Ascending aorta (tissue), 2 donors: ENCODE results near the gene LAMC1. TPM values are rescaled to one million over a fixed set of nuclear protein-coding genes. Genes with fewer than 3 reads are reported as not detected.

Source experiments
- DNase-seq, 2 donors: peaks; one replicate each; pipeline ENCODE4 v3.0.0-alpha.2; 2019; ENCODE audit warnings: low spot score in 2 of 2
- H3K27ac ChIP-seq, 2 donors: fragments of 200-600 bp; sonication (generic); one replicate each; pipeline ENCODE4 v1.5.1; 2016 to 2017; ENCODE audit warnings: mild to moderate bottlenecking in 1 of 2
- H3K27me3 ChIP-seq: fragments of 200-600 bp; sonication (generic); one replicate; pipeline ENCODE4 v1.5.1; 2017
- H3K36me3 ChIP-seq, 2 donors: fragments of 200-600 bp; sonication (generic); one replicate each; pipeline ENCODE4 v1.5.1; 2016
- H3K4me1 ChIP-seq, 2 donors: fragments of 200-600 bp; sonication (generic); one replicate each; pipeline ENCODE4 v1.5.1; 2016 to 2017; ENCODE audit warnings: mild to moderate bottlenecking in 1 of 2
- H3K4me3 ChIP-seq, 2 donors: fragments of 200-600 bp; sonication (generic); one replicate each; pipeline ENCODE4 v1.5.1; 2016 to 2017; ENCODE audit warnings: mild to moderate bottlenecking in 1 of 2
- H3K9me3 ChIP-seq, 2 donors: fragments of 200-600 bp; sonication (generic); one replicate each; pipeline ENCODE4 v1.5.1; 2016
- CTCF ChIP-seq, 3 experiments: fragments of 200-600 bp in 2 of 3; fragments of 450-650 bp in 1 of 3; sonication (generic) in 2 of 3; IDR thresholded peaks; one replicate each; pipeline ENCODE4 v1.5.1; 2016 to 2019; ENCODE audit warnings: antibody characterized with exemption in 3 of 3, mild to moderate bottlenecking in 1 of 3, moderate library complexity in 1 of 3
- intact Hi-C: fragments of 100-400 bp; cut with DNase I; formaldehyde crosslinking; loops from one replicate; pipeline ENCODE4 v1.15.1; 2023
- total RNA-seq: library from RNA; depleted of rRNA; stranded (reverse); fragments of >200 nt; gene quantifications from one replicate; pipeline ENCODE4 v1.1.0, GENCODE V29; 2016

The LAMC1 gene
- total RNA-seq = 166 TPM

DNA sequence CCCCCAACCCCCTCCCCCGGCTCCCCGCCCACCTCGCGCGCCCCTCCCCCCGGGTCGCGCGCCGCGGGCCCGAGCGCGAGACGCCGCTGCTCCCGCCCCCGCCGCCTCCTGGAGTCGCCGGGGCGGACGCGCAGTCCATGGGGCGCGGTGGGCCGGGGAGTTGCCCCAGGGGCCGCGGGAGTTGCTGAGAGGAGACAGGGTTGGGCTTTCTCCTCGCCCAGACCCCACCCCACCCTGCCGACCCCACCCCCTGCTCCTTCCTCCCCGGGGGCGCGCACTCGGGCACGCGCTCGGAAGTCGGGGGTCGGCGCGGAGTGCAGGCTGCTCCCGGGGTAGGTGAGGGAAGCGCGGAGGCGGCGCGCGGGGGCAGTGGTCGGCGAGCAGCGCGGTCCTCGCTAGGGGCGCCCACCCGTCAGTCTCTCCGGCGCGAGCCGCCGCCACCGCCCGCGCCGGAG, at the start of gene LAMC1:
Gene LAMC1 (plus strand): TSS at position 275 of the 455 bp plus-strand sequence. CDS start 297 bp downstream, outside the sequence.
- intact Hi-C loops = loop anchor here (2.0 to 10.0 kb wide), 6 partner anchors 54 to 612 kb away; partner anchors contain the start of genes ARPC5 and SMG7
- no peak for TF ChIP-seq CTCF (IDR thresholded peaks at IDR 0.05)

DNA sequence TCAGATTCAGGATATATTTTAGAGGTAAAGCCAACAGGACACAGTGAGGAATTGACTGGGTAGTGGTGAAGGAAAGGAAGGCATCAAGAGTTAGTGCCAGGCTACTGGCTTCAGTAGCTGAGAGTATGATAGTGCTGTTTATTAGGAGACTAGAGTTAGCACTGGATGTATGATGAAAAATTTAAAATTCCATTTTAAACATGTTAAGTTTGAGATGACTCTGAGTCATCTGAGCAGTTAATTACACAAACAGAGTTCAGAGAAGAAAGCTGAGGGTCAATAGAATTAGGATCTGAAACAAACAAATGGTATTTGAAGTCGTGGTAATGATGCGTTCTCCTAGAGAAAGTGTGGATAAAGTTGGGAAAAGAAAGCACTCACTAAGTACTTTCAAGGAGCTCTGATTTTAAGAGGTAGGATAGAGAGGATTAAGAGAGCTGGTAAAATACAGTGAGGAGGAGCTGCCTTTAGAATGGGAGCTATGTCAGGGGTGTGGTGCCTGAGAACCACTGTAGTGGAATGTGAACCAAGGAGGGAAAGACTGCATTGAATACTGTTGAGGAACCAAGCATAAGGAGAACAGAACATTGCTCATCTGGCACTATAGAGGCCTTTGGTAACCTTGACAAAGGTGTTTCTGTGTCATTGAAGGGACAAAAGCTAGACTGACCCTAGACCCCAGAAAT, 48.6 kb upstream of the LAMC1 start:
- Histone ChIP-seq H3K36me3 (no peaks in the 10 kb centered on the region), H3K4me1 (no peaks in the 10 kb centered on the region)
- intact Hi-C loops = no loop called here

More for the DNA sequence above, at the start of gene LAMC1:
- Histone ChIP-seq H3K27me3 (no peaks in the 10 kb centered on the region), H3K36me3 (no peaks in the 10 kb centered on the region), H3K4me1 (peaks cover 0 to 15% of the 10 kb centered on the region in 2 donors), H3K4me3 (peak within 1 kb of the TSS; percentile 87 to 100), H3K27ac (peak within 1 kb of the TSS; percentile 100), H3K9me3 (no peaks in the 10 kb centered on the region)
- peak in 1 of 2 donors; percentile 79 for DNase-seq

GRCh38 chr1:182977480-182977879, 45.7 kb upstream of the LAMC1 start:
- no peaks in the 10 kb centered on the region for H3K4me1 ChIP-seq
- intact Hi-C loops = no loop called here
- H3K27me3 ChIP-seq = no peaks in the 10 kb centered on the region
- no peak overlapping the region for H3K27ac ChIP-seq
- no peak overlapping the region for H3K4me3 ChIP-seq
- no peaks in the 10 kb centered on the region for H3K9me3 ChIP-seq
- no peak for DNase-seq
- no peak for TF ChIP-seq CTCF (IDR thresholded peaks at IDR 0.05)
- no peaks in the 10 kb centered on the region for H3K36me3 ChIP-seq

More for the DNA sequence above, 48.6 kb upstream of the LAMC1 start:
- Histone ChIP-seq H3K4me3 (no peak overlapping the region), H3K27me3 (no peaks in the 10 kb centered on the region), H3K27ac (no peak overlapping the region), H3K9me3 (no peaks in the 10 kb centered on the region)
- TF ChIP-seq CTCF (IDR thresholded peaks at IDR 0.05) = no peak
- DNase-seq = no peak

- Histone ChIP-seq H3K4me1 (no peaks in the 10 kb centered on the region), H3K9me3 (no peaks in the 10 kb centered on the region), H3K27me3 (no peaks in the 10 kb centered on the region), H3K4me3 (no peak overlapping the region), H3K36me3 (no peaks in the 10 kb centered on the region), H3K27ac (no peak overlapping the region)
- TF ChIP-seq CTCF (IDR thresholded peaks at IDR 0.05) = no peak
- intact Hi-C loops = no loop called here
- DNase-seq = no peak
Measured at GRCh38 chr1:182978151-182978853, 44.9 kb upstream of the LAMC1 start.

DNA sequence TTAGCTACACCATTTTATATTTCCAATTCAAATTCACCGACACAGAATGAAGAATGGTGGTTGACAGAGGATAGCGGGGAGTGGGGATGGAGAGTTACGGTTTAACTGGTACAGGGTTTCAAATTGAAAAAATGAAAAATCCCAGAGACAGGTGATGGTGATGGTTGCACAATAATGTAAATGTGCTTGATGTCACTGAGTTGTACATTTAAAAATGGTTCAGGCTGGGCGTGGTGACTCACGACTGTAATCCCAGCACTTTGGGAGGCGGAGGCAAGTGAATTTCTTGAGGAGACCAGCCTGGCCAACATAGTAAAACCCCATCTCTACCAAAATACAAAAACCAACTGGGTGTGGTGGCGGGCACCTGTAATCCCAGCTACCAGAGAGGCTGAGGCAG, 39.1 kb upstream of the LAMC1 start:
- no peaks in the 10 kb centered on the region for H3K36me3 ChIP-seq
- intact Hi-C loops = no loop called here
- DNase-seq = no peak
- H3K27me3 ChIP-seq = no peaks in the 10 kb centered on the region
- no peak overlapping the region for H3K27ac ChIP-seq
- no peak for TF ChIP-seq CTCF (IDR thresholded peaks at IDR 0.05)
- no peaks in the 10 kb centered on the region for H3K9me3 ChIP-seq
- no peaks in the 10 kb centered on the region for H3K4me1 ChIP-seq
- no peak overlapping the region for H3K4me3 ChIP-seq
